Adrenal gland (tissue), 5 donors: ENCODE data around the gene SPAG6.

Experiments used
- POLR2A ChIP-seq, 2 donors: fragments of 450-650 bp; IDR thresholded peaks; one replicate each; pipeline ENCODE4 v1.6.1; 2017; ENCODE audit warnings: antibody characterized with exemption in 2 of 2, mild to moderate bottlenecking in 2 of 2, moderate library complexity in 1 of 2
- TF ChIP-seq, protein P1 (sequence below), 6 experiments: fragments of 450-650 bp in 4 of 6; fragments of 200-600 bp in 2 of 6; sonication (generic) in 1 of 6; IDR thresholded peaks; 1 replicate in 5 of 6; 2 replicates in 1 of 6; pipeline versions ENCODE4 v1.5.1 to v1.8.0; 2016 to 2021; ENCODE audit warnings: antibody characterized with exemption in 6 of 6, mild to moderate bottlenecking in 2 of 6, moderate library complexity in 1 of 6
- donor health status: DM: no; HTN: no; CAD: no.

DNA sequence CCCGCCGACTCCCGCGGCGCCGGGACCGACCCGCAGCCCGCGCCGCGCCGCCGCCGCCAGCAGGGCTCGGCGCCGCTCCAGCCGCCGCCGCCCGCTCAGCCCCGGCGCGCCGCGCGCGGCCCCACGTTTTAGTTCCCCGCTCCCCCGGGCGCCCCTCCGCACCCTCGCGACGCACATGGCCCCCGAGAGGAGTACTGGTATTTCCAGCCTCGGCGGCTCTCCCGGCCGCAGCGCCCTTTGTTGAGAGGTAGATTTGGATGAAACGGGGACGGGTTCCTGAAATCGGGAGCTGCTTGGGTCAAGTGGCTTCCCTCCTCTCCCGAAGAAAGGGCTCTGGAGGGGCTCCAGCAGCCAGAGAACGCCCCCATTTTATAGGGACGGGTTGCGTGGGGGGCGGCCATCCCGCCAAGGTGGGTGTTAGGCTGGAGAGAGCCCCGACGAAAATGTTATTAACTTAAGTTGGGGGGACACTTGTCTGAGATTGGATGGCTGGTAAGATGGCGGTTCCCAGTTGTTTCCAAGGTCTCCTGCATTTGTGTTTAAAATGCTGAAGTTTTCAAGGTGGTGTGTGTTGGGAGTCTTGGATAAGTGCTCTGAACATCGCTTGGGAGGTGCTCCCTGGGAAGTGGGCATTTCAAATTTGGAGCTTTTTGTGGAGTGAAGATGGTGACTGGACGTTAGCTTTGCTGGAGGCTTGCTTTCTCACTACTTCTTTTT lies 23.2 kb upstream of the SPAG6 start:
- TF ChIP-seq, protein P1, sequence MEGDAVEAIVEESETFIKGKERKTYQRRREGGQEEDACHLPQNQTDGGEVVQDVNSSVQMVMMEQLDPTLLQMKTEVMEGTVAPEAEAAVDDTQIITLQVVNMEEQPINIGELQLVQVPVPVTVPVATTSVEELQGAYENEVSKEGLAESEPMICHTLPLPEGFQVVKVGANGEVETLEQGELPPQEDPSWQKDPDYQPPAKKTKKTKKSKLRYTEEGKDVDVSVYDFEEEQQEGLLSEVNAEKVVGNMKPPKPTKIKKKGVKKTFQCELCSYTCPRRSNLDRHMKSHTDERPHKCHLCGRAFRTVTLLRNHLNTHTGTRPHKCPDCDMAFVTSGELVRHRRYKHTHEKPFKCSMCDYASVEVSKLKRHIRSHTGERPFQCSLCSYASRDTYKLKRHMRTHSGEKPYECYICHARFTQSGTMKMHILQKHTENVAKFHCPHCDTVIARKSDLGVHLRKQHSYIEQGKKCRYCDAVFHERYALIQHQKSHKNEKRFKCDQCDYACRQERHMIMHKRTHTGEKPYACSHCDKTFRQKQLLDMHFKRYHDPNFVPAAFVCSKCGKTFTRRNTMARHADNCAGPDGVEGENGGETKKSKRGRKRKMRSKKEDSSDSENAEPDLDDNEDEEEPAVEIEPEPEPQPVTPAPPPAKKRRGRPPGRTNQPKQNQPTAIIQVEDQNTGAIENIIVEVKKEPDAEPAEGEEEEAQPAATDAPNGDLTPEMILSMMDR (IDR thresholded peaks at IDR 0.05) = no peak
- no peak for TF ChIP-seq POLR2A (IDR thresholded peaks at IDR 0.05)
